HepG2 (cell line): ENCODE measurements around the gene RABGAP1. TPM values are rescaled to one million over a fixed set of nuclear protein-coding genes. Genes with fewer than 3 reads are reported as not detected.
A peak's percentile ranks its signal among the peaks of the same experiment; 100 is the strongest.

Experiments
- ARNTL ChIP-seq: sonication (generic); formaldehyde crosslinking; IDR thresholded peaks from 2 replicates; pipeline ENCODE4 v1.4.0; 2020; ENCODE audit warnings: mild to moderate bottlenecking, missing genetic modification reagents
- BCL6 ChIP-seq: IDR thresholded peaks from 2 replicates; pipeline ENCODE4 v1.6.1; 2016; ENCODE audit warnings: missing genetic modification reagents, missing compliant biosample characterization
- FOXJ3 ChIP-seq: sonication (generic); formaldehyde crosslinking; IDR thresholded peaks from 2 replicates; pipeline ENCODE4 v1.4.0; 2020; ENCODE audit warnings: missing genetic modification reagents, mild to moderate bottlenecking, borderline replicate concordance
- NPAS2 ChIP-seq: sonication (generic); formaldehyde crosslinking; IDR thresholded peaks from 2 replicates; pipeline ENCODE4 v1.8.0; 2022; ENCODE audit warnings: mild to moderate bottlenecking, missing genetic modification reagents, borderline replicate concordance
- POLR2A ChIP-seq, 2 experiments: IDR thresholded peaks; 2 replicates each; pipeline ENCODE4 v1.6.1; 2011; ENCODE audit warnings: low read depth in 2 of 2, low read length in 2 of 2, mild to moderate bottlenecking in 1 of 2, moderate library complexity in 1 of 2; ENCODE audit not compliant: insufficient read depth in 1 of 2
- RFXAP ChIP-seq: sonication (generic); formaldehyde crosslinking; IDR thresholded peaks from 2 replicates; pipeline ENCODE4 v1.4.0; 2020; ENCODE audit warnings: missing genetic modification reagents, borderline replicate concordance
- SOX6 ChIP-seq, 2 experiments: fragments of 450-650 bp in 1 of 2; sonication (generic) in 1 of 2; formaldehyde crosslinking in 1 of 2; IDR thresholded peaks; 2 replicates each; pipeline versions ENCODE4 v1.4.0 to v1.6.1; 2017 to 2020; ENCODE audit warnings: antibody characterized with exemption in 1 of 2, mild to moderate bottlenecking in 1 of 2, missing genetic modification reagents in 1 of 2
- SRF ChIP-seq: IDR thresholded peaks from 2 replicates; pipeline ENCODE4 v1.6.1; 2011; ENCODE audit warnings: mild to moderate bottlenecking, low read depth, low read length, moderate library complexity
- ZNF143 ChIP-seq: sonication (generic); formaldehyde crosslinking; IDR thresholded peaks from 2 replicates; pipeline ENCODE4 v1.4.0; 2020; ENCODE audit warnings: missing genetic modification reagents
- ZNF460 ChIP-seq: sonication (generic); formaldehyde crosslinking; IDR thresholded peaks from 2 replicates; pipeline ENCODE4 v1.5.1; 2020; ENCODE audit warnings: missing genetic modification reagents, mild to moderate bottlenecking, borderline replicate concordance
- ZNF557 ChIP-seq: sonication (generic); formaldehyde crosslinking; IDR thresholded peaks from 2 replicates; pipeline ENCODE4 v1.4.0; 2020; ENCODE audit warnings: missing genetic modification reagents
- ZNF564 ChIP-seq: sonication (generic); formaldehyde crosslinking; IDR thresholded peaks from 2 replicates; pipeline ENCODE4 v1.8.1; 2023; ENCODE audit warnings: mild to moderate bottlenecking, missing genetic modification reagents
- ZNF569 ChIP-seq: sonication (generic); formaldehyde crosslinking; IDR thresholded peaks from 2 replicates; pipeline ENCODE4 v1.5.0; 2020; ENCODE audit warnings: mild to moderate bottlenecking, missing genetic modification reagents, moderate library complexity, borderline replicate concordance
- ZNF713 ChIP-seq: sonication (generic); formaldehyde crosslinking; IDR thresholded peaks from 2 replicates; pipeline ENCODE4 v1.4.0; 2020; ENCODE audit warnings: mild to moderate bottlenecking, missing genetic modification reagents
- ZSCAN20 ChIP-seq: sonication (generic); formaldehyde crosslinking; IDR thresholded peaks from 2 replicates; pipeline ENCODE4 v1.4.0; 2020; ENCODE audit warnings: missing genetic modification reagents, mild to moderate bottlenecking, borderline replicate concordance
- ZSCAN21 ChIP-seq: sonication (generic); formaldehyde crosslinking; IDR thresholded peaks from 2 replicates; pipeline ENCODE4 v1.8.0; 2022; ENCODE audit warnings: mild to moderate bottlenecking, missing genetic modification reagents, moderate library complexity, borderline replicate concordance
- polyA plus RNA-seq, 8 experiments: library from polyadenylated mRNA; depleted of rRNA in 3 of 8; stranded (reverse) in 7 of 8; unstranded in 1 of 8; fragments of >200 nt; fragmentation: Illumina TruSeq in 4 of 8; extraction: Trizol in 4 of 8; gene quantifications; 2 replicates each; pipeline versions ENCODE4 v1.2.1 to v1.2.3, GENCODE V29; 2011 to 2016; ENCODE audit warnings: low read depth in 4 of 8, missing spikeins in 1 of 8, mixed read lengths in 1 of 8; ENCODE audit not compliant: insufficient read depth in 1 of 8
- total RNA-seq, 5 experiments: library from RNA; depleted of rRNA; stranded (reverse); fragments of >200 nt; fragmentation: Illumina TruSeq; extraction: Trizol; gene quantifications; 2 replicates each; pipeline ENCODE4 v1.2.3, GENCODE V29; 2016; ENCODE audit warnings: low read depth in 1 of 5
- TF ChIP-seq, protein P1 (sequence below): sonication (generic); formaldehyde crosslinking; IDR thresholded peaks from 2 replicates; pipeline ENCODE4 v1.9.0; 2021; ENCODE audit warnings: missing genetic modification reagents, mild to moderate bottlenecking, borderline replicate concordance
- TF ChIP-seq, protein P2 (sequence below): sonication (generic); formaldehyde crosslinking; IDR thresholded peaks from 2 replicates; pipeline ENCODE4 v1.8.1; 2023; ENCODE audit warnings: mild to moderate bottlenecking, missing genetic modification reagents, borderline replicate concordance
- TF ChIP-seq, protein P3 (sequence below): sonication (generic); formaldehyde crosslinking; conservative IDR thresholded peaks from 2 replicates; pipeline ENCODE4 v1.8.0; 2022; ENCODE audit warnings: mild to moderate bottlenecking, moderate library complexity, missing genetic modification reagents
- TF ChIP-seq, protein P4 (sequence below): sonication (generic); formaldehyde crosslinking; IDR thresholded peaks from 2 replicates; pipeline ENCODE4 v1.4.0; 2020; ENCODE audit warnings: missing genetic modification reagents
- TF ChIP-seq, protein P5 (sequence below): sonication (generic); formaldehyde crosslinking; IDR thresholded peaks from 2 replicates; pipeline ENCODE4 v1.4.0; 2020; ENCODE audit warnings: mild to moderate bottlenecking, missing genetic modification reagents

RABGAP1 gene
- total and polyA plus RNA-seq, 2 of the 13 experiments (the other 11 are each of a cell fraction or from before 2014, with no cell fraction given) = 19.1 to 19.3 TPM

DNA sequence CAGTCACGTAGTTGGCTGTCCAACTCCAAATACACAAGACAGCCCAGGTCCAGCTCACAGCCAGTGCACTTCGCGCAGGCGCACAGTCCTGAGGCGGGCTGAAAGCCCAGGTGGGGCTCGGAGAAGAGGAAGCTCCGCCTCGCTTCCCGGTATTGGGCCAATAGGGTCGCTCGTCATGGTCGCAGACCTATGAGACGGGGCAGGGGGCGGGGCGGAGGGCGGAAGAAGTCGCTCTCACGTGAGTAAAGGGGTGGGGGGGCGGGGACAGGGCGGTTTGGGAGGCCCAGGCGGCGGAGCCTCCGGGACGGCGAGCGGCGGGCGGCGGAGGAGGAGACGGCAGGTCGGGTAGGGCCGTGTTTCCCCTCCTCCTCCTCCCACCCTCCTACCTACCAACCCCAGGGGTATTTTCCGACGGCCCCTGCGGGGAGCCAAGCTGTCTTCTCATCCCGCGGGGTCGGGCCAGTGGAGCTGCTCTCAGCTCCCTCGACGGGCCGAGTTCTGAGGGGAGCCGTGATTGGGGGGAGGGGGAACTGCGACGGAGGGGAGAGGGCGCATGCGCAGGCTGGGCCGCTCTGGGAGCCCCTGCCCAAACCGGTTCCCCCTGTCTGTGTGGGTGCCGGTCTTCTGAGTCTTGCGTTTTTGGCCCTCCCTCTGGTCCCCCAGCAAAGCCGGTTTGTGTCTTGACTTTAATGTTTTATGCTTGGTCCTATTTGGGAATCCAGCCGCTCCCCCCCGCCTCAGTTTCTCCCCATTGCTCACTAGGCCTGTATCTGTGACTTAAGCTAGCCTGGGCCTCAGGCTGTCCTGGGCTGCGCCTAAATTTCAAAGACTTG is at the start of gene RABGAP1 (continued):
- TF ChIP-seq, protein P1, sequence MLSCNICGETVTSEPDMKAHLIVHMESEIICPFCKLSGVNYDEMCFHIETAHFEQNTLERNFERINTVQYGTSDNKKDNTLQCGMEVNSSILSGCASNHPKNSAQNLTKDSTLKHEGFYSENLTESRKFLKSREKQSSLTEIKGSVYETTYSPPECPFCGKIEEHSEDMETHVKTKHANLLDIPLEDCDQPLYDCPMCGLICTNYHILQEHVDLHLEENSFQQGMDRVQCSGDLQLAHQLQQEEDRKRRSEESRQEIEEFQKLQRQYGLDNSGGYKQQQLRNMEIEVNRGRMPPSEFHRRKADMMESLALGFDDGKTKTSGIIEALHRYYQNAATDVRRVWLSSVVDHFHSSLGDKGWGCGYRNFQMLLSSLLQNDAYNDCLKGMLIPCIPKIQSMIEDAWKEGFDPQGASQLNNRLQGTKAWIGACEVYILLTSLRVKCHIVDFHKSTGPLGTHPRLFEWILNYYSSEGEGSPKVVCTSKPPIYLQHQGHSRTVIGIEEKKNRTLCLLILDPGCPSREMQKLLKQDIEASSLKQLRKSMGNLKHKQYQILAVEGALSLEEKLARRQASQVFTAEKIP (CRISPR knock-in tag) = no peak
- no peak for TF ChIP-seq SRF
- TF ChIP-seq BCL6 = peak; percentile 26; the same call in 1 of the 2 replicates
- 0 out of 2 replicates have a peak, but pooled peaks have one; percentile 55 for TF ChIP-seq ZSCAN21 (CRISPR knock-in tag)
- 0 out of 2 replicates have a peak, but pooled peaks have one; percentile 40 for TF ChIP-seq ARNTL (CRISPR knock-in tag)
- no peak for TF ChIP-seq NPAS2 (CRISPR knock-in tag)
- TF ChIP-seq, protein P2, sequence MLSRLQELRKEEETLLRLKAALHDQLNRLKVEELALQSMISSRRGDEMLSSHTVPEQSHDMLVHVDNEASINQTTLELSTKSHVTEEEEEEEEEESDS (CRISPR knock-in tag) = no peak
- TF ChIP-seq SOX6 (IDR thresholded peaks at IDR 0.05) = no peak
- TF ChIP-seq SOX6 (CRISPR knock-in tag; IDR thresholded peaks at IDR 0.05) = peak; percentile 33; the same call in 1 of the 2 replicates
- 0 out of 2 replicates have a peak, but pooled peaks have one; percentile 43 for TF ChIP-seq ZSCAN20 (CRISPR knock-in tag)
- TF ChIP-seq, protein P3, sequence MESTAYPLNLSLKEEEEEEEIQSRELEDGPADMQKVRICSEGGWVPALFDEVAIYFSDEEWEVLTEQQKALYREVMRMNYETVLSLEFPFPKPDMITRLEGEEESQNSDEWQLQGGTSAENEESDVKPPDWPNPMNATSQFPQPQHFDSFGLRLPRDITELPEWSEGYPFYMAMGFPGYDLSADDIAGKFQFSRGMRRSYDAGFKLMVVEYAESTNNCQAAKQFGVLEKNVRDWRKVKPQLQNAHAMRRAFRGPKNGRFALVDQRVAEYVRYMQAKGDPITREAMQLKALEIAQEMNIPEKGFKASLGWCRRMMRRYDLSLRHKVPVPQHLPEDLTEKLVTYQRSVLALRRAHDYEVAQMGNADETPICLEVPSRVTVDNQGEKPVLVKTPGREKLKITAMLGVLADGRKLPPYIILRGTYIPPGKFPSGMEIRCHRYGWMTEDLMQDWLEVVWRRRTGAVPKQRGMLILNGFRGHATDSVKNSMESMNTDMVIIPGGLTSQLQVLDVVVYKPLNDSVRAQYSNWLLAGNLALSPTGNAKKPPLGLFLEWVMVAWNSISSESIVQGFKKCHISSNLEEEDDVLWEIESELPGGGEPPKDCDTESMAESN (CRISPR knock-in tag) = 0 out of 2 replicates have a peak, but pooled peaks have one; percentile 16
- TF ChIP-seq, protein P4, sequence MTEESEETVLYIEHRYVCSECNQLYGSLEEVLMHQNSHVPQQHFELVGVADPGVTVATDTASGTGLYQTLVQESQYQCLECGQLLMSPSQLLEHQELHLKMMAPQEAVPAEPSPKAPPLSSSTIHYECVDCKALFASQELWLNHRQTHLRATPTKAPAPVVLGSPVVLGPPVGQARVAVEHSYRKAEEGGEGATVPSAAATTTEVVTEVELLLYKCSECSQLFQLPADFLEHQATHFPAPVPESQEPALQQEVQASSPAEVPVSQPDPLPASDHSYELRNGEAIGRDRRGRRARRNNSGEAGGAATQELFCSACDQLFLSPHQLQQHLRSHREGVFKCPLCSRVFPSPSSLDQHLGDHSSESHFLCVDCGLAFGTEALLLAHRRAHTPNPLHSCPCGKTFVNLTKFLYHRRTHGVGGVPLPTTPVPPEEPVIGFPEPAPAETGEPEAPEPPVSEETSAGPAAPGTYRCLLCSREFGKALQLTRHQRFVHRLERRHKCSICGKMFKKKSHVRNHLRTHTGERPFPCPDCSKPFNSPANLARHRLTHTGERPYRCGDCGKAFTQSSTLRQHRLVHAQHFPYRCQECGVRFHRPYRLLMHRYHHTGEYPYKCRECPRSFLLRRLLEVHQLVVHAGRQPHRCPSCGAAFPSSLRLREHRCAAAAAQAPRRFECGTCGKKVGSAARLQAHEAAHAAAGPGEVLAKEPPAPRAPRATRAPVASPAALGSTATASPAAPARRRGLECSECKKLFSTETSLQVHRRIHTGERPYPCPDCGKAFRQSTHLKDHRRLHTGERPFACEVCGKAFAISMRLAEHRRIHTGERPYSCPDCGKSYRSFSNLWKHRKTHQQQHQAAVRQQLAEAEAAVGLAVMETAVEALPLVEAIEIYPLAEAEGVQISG (CRISPR knock-in tag) = 0 out of 2 replicates have a peak, but pooled peaks have one; percentile 45
- TF ChIP-seq ZNF564 (CRISPR knock-in tag) = no peak
- 0 out of 2 replicates have a peak, but pooled peaks have one; percentile 27 for TF ChIP-seq FOXJ3 (CRISPR knock-in tag)
- TF ChIP-seq, protein P5, sequence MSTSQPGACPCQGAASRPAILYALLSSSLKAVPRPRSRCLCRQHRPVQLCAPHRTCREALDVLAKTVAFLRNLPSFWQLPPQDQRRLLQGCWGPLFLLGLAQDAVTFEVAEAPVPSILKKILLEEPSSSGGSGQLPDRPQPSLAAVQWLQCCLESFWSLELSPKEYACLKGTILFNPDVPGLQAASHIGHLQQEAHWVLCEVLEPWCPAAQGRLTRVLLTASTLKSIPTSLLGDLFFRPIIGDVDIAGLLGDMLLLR (CRISPR knock-in tag) = peak; percentile 33; the same call in 1 of the 2 replicates
- peak; percentile 81 to 82 for TF ChIP-seq POLR2A (IDR thresholded peaks at IDR 0.05; ENCODE audit: insufficient read depth in 1 of 2, low read depth in 2 of 2, low read length in 2 of 2)
- TF ChIP-seq ZNF460 (CRISPR knock-in tag) = no peak
- 0 out of 2 replicates have a peak, but pooled peaks have one; percentile 52 for TF ChIP-seq RFXAP (CRISPR knock-in tag)
- no peak for TF ChIP-seq ZNF569
- no peak for TF ChIP-seq ZNF713 (CRISPR knock-in tag)
- no peak for TF ChIP-seq ZNF557 (CRISPR knock-in tag)
- no peak; the same call in 1 of the 2 replicates for TF ChIP-seq ZNF143 (CRISPR knock-in tag)
